H9 (cell line): Measurements from ENCODE around the gene KIF4A. TPM values are rescaled to one million over a fixed set of nuclear protein-coding genes. Genes with fewer than 3 reads are reported as not detected.

Experiments
- DNase-seq: peaks from one replicate; pipeline ENCODE4 v3.0.0-alpha.2; 2017
- H2AFZ ChIP-seq: one replicate; pipeline ENCODE4 v1.6.1; 2013; ENCODE audit warnings: mild to moderate bottlenecking, low read length, control low read depth, moderate library complexity
- H2AK5ac ChIP-seq: 2 replicates; pipeline ENCODE4 v1.6.1; 2013; ENCODE audit warnings: low read length, control low read depth, mixed read lengths; ENCODE audit not compliant: insufficient read length
- H2BK120ac ChIP-seq: one replicate; pipeline ENCODE4 v1.6.1; 2013; ENCODE audit warnings: low read depth, mild to moderate bottlenecking, low read length, control low read depth, inconsistent platforms; ENCODE audit not compliant: poor library complexity, severe bottlenecking
- H2BK12ac ChIP-seq: 2 replicates; pipeline ENCODE4 v1.6.1; 2013; ENCODE audit warnings: low read length, control low read depth, mixed read lengths, low read depth; ENCODE audit not compliant: insufficient read length
- H2BK15ac ChIP-seq: 2 replicates; pipeline ENCODE4 v1.6.1; 2013; ENCODE audit warnings: low read depth, low read length, control low read depth
- H2BK20ac ChIP-seq: one replicate; pipeline ENCODE4 v1.6.1; 2013; ENCODE audit warnings: low read depth, mild to moderate bottlenecking, low read length, control low read depth, inconsistent platforms; ENCODE audit not compliant: poor library complexity, severe bottlenecking
- H2BK5ac ChIP-seq: 2 replicates; pipeline ENCODE4 v1.6.1; 2013; ENCODE audit warnings: low read length, control low read depth, mixed read lengths; ENCODE audit not compliant: insufficient read length
- H3K14ac ChIP-seq: 2 replicates; pipeline ENCODE4 v1.6.1; 2013; ENCODE audit warnings: low read length, control low read depth; ENCODE audit not compliant: insufficient read depth
- H3K18ac ChIP-seq: 2 replicates; pipeline ENCODE4 v1.6.1; 2013; ENCODE audit warnings: low read depth, mild to moderate bottlenecking, mixed read lengths, low read length, control low read depth; ENCODE audit not compliant: insufficient read length
- H3K23ac ChIP-seq: 2 replicates; pipeline ENCODE4 v1.6.1; 2013; ENCODE audit warnings: low read length, control low read depth, mixed read lengths, low read depth; ENCODE audit not compliant: insufficient read length
- H3K23me2 ChIP-seq: 2 replicates; pipeline ENCODE4 v1.6.1; 2013; ENCODE audit warnings: low read depth, mild to moderate bottlenecking, mixed read lengths, low read length, control low read depth; ENCODE audit not compliant: insufficient read length, poor library complexity, severe bottlenecking
- H3K27ac ChIP-seq: 2 replicates; pipeline ENCODE4 v1.5.1; 2013; ENCODE audit warnings: low read length, control low read depth, mixed read lengths, low read depth; ENCODE audit not compliant: insufficient read length
- H3K27me3 ChIP-seq: 2 replicates; pipeline ENCODE4 v1.6.1; 2013; ENCODE audit warnings: low read length, control low read depth, inconsistent platforms; ENCODE audit not compliant: insufficient read depth
- H3K4ac ChIP-seq: 2 replicates; pipeline ENCODE4 v1.6.1; 2013; ENCODE audit warnings: low read depth, mild to moderate bottlenecking, control low read depth, inconsistent platforms, low read length, moderate library complexity
- H3K4me1 ChIP-seq: 2 replicates; pipeline ENCODE4 v1.6.1; 2013; ENCODE audit warnings: low read length, control low read depth, inconsistent platforms; ENCODE audit not compliant: insufficient read depth
- H3K4me2 ChIP-seq: 2 replicates; pipeline ENCODE4 v1.6.1; 2013; ENCODE audit warnings: low read length, control low read depth, mixed read lengths; ENCODE audit not compliant: insufficient read length, insufficient read depth
- H3K56ac ChIP-seq: 2 replicates; pipeline ENCODE4 v1.6.1; 2013; ENCODE audit warnings: low read depth, mild to moderate bottlenecking, mixed read lengths, low read length, control low read depth; ENCODE audit not compliant: insufficient read length
- H3K79me1 ChIP-seq: 2 replicates; pipeline ENCODE4 v1.6.1; 2013; ENCODE audit warnings: low read depth, mild to moderate bottlenecking, moderate library complexity, low read length, control low read depth, inconsistent platforms; ENCODE audit not compliant: insufficient read depth, poor library complexity, severe bottlenecking
- H3K79me2 ChIP-seq: 2 replicates; pipeline ENCODE4 v1.6.1; 2013; ENCODE audit warnings: low read length, control low read depth, inconsistent platforms; ENCODE audit not compliant: insufficient read depth
- H3K9ac ChIP-seq: 2 replicates; pipeline ENCODE4 v1.6.1; 2013; ENCODE audit warnings: low read length, control low read depth, mixed read lengths; ENCODE audit not compliant: insufficient read length; ENCODE audit errors: extremely low read depth
- H3K9me3 ChIP-seq: one replicate; pipeline ENCODE4 v1.6.1; 2013; ENCODE audit warnings: low read depth, low read length, inconsistent platforms; ENCODE audit not compliant: control insufficient read depth
- H3T11ph ChIP-seq: one replicate; pipeline ENCODE4 v1.6.1; 2013; ENCODE audit warnings: mild to moderate bottlenecking, low read length, control low read depth, inconsistent platforms
- H4K20me1 ChIP-seq: one replicate; pipeline ENCODE4 v1.6.1; 2013; ENCODE audit not compliant: control insufficient read depth, insufficient read length, insufficient read depth
- H4K5ac ChIP-seq: 2 replicates; pipeline ENCODE4 v1.6.1; 2013; ENCODE audit warnings: low read depth, mild to moderate bottlenecking, mixed read lengths, low read length, control low read depth; ENCODE audit not compliant: insufficient read length
- H4K8ac ChIP-seq: replicated peaks from 2 replicates; pipeline ENCODE4 v1.6.1; 2013; ENCODE audit warnings: low read length, control low read depth, mixed read lengths, low read depth; ENCODE audit not compliant: insufficient read length
- H4K91ac ChIP-seq: 2 replicates; pipeline ENCODE4 v1.6.1; 2013; ENCODE audit warnings: low read depth, mild to moderate bottlenecking, moderate library complexity, mixed read lengths, low read length, control low read depth; ENCODE audit not compliant: insufficient read length
- H3K27ac Mint-ChIP-seq, 3 experiments: 2 replicates in 2 of 3; 3 replicates in 1 of 3; pipeline ENCODE4 v1.8.0; 2020 to 2021; ENCODE audit warnings: mixed read lengths in 3 of 3, mild to moderate bottlenecking in 1 of 3, moderate library complexity in 1 of 3
- H3K27me3 Mint-ChIP-seq: 2 replicates; pipeline ENCODE4 v1.8.0; 2021; ENCODE audit warnings: low read depth, mild to moderate bottlenecking, moderate library complexity, mixed read lengths
- H3K36me3 Mint-ChIP-seq, 3 experiments: 2 replicates in 2 of 3; 3 replicates in 1 of 3; pipeline ENCODE4 v1.8.0; 2020 to 2021; ENCODE audit warnings: low read depth in 3 of 3, mixed read lengths in 3 of 3; ENCODE audit not compliant: insufficient read depth in 1 of 3
- H3K4me1 Mint-ChIP-seq, 2 experiments: 2 replicates each; pipeline ENCODE4 v1.8.0; 2020; ENCODE audit warnings: mixed read lengths in 2 of 2
- H3K4me3 Mint-ChIP-seq, 2 experiments: 2 replicates in 1 of 2; 3 replicates in 1 of 2; pipeline ENCODE4 v1.8.0; 2020 to 2021; ENCODE audit warnings: mild to moderate bottlenecking in 2 of 2, mixed read lengths in 2 of 2, moderate library complexity in 1 of 2
- H3K9me3 Mint-ChIP-seq, 2 experiments: 2 replicates in 1 of 2; 3 replicates in 1 of 2; pipeline ENCODE4 v1.8.0; 2020; ENCODE audit warnings: mild to moderate bottlenecking in 2 of 2, mixed read lengths in 2 of 2, moderate library complexity in 1 of 2
- WGBS: extraction: QIAGEN DNeasy Blood & Tissue Kit; methylation state at CpG from one replicate; pipeline ENCODE4 v1.1.7; 2013; ENCODE audit warnings: missing lambda C conversion rate, low lambda C conversion rate, mixed read lengths; ENCODE audit not compliant: insufficient read length; ENCODE audit errors: extremely low coverage; 5-methylcytosine and 5-hydroxymethylcytosine counted together
- total RNA-seq: library from RNA; stranded (reverse); gene quantifications from 2 replicates; pipeline ENCODE4 v1.2.1, GENCODE V29; 2021
- TF ChIP-seq, protein P1 (sequence below): fragments of 200-600 bp; sonication (generic); conservative IDR thresholded peaks from 3 replicates; pipeline ENCODE4 v1.8.0; 2021; ENCODE audit warnings: antibody characterized with exemption, mild to moderate bottlenecking

The KIF4A gene
- total RNA-seq, 1 experiment from 2014 or later, result 41.8 TPM

- H3K56ac ChIP-seq, result no peak overlapping the region
- no peak overlapping the region for H4K8ac ChIP-seq
- H3K27me3 Mint-ChIP-seq, result no peaks in the 10 kb centered on the region
- WGBS, result no CpG with 5 or more reads among the region's 3 CpGs
- H3K4me1 ChIP-seq, result no peaks in the 10 kb centered on the region
- no peaks in the 10 kb centered on the region for H4K20me1 ChIP-seq
- no peak overlapping the region for H2AFZ ChIP-seq
- no peaks in the 10 kb centered on the region for H3K27me3 ChIP-seq
- no peak overlapping the region for H3K4ac ChIP-seq
- H3K9me3 ChIP-seq, result peaks cover 42% of the 10 kb centered on the region
- H3K23me2 ChIP-seq, result no peaks in the 10 kb centered on the region
- no peak overlapping the region for H3K9ac ChIP-seq
- no peak overlapping the region for H3K4me2 ChIP-seq
- H3K27ac ChIP-seq, result no peak overlapping the region
- H3K23ac ChIP-seq, result no peak overlapping the region
- H3K4me1 Mint-ChIP-seq, result peaks cover 10% of the 10 kb centered on the region in 2 experiments
- H2AK5ac ChIP-seq, result no peak overlapping the region
- no peak overlapping the region for H2BK15ac ChIP-seq
- H2BK12ac ChIP-seq, result no peak overlapping the region
- no peak overlapping the region for H3K27ac Mint-ChIP-seq
- H4K91ac ChIP-seq, result no peak overlapping the region
- no peak overlapping the region for H2BK5ac ChIP-seq
- no peak for DNase-seq
- H3K36me3 Mint-ChIP-seq, result peaks cover 0 to 5% (median 0%) of the 10 kb centered on the region in 3 experiments; a peak in 3 of 7 replicates
- no peak overlapping the region for H3K18ac ChIP-seq
- H2BK20ac ChIP-seq, result no peak overlapping the region
- no peak overlapping the region for H2BK120ac ChIP-seq
- peaks cover 68 to 78% of the 10 kb centered on the region in 2 experiments for H3K9me3 Mint-ChIP-seq
- H4K5ac ChIP-seq, result no peak overlapping the region
- no peak overlapping the region for H3K4me3 Mint-ChIP-seq
- no peaks in the 10 kb centered on the region for H3K79me1 ChIP-seq
- TF ChIP-seq, protein P1, sequence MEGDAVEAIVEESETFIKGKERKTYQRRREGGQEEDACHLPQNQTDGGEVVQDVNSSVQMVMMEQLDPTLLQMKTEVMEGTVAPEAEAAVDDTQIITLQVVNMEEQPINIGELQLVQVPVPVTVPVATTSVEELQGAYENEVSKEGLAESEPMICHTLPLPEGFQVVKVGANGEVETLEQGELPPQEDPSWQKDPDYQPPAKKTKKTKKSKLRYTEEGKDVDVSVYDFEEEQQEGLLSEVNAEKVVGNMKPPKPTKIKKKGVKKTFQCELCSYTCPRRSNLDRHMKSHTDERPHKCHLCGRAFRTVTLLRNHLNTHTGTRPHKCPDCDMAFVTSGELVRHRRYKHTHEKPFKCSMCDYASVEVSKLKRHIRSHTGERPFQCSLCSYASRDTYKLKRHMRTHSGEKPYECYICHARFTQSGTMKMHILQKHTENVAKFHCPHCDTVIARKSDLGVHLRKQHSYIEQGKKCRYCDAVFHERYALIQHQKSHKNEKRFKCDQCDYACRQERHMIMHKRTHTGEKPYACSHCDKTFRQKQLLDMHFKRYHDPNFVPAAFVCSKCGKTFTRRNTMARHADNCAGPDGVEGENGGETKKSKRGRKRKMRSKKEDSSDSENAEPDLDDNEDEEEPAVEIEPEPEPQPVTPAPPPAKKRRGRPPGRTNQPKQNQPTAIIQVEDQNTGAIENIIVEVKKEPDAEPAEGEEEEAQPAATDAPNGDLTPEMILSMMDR, result no peak
- H3T11ph ChIP-seq, result no peak overlapping the region
- H3K79me2 ChIP-seq, result no peaks in the 10 kb centered on the region
- H3K14ac ChIP-seq, result no peak overlapping the region
Measured at GRCh38 chrX:70253377-70254062, 36.4 kb upstream of the KIF4A start.
